CD14-positive monocyte (primary cell): ENCODE data around the gene TCF4. TPM values are rescaled to one million over a fixed set of nuclear protein-coding genes. Genes with fewer than 3 reads are reported as not detected.

ENCODE experiments used
- DNase-seq, 3 donors: peaks; one replicate each; pipeline ENCODE4 v3.0.0-alpha.2; 2011 to 2022
- H2AFZ ChIP-seq: 2 replicates; pipeline ENCODE4 v1.6.0; 2012; ENCODE audit warnings: mild to moderate bottlenecking, low read depth, low read length, inconsistent platforms; ENCODE audit not compliant: insufficient read depth, poor library complexity, severe bottlenecking
- H3K27ac ChIP-seq, 2 donors: 1 replicate in 1 of 2; 2 replicates in 1 of 2; pipeline ENCODE4 v1.5.1; 2012 to 2013; ENCODE audit warnings: low read length in 2 of 2, control low read depth in 1 of 2, inconsistent platforms in 1 of 2, low read depth in 1 of 2, mild to moderate bottlenecking in 1 of 2
- H3K27me3 ChIP-seq, 2 donors: one replicate each; pipeline versions ENCODE4 v1.6.0 to v1.6.1; 2011 to 2013; ENCODE audit warnings: low read length in 2 of 2; ENCODE audit not compliant: control insufficient read depth in 2 of 2, insufficient read depth in 2 of 2
- H3K36me3 ChIP-seq, 2 donors: replicated peaks in 1 of 2; 1 replicate in 1 of 2; 2 replicates in 1 of 2; pipeline versions ENCODE4 v1.5.1 to v1.6.1; 2012 to 2013; ENCODE audit warnings: low read length in 2 of 2, control low read depth in 1 of 2, inconsistent platforms in 1 of 2, mild to moderate bottlenecking in 1 of 2; ENCODE audit not compliant: insufficient read depth in 2 of 2, control insufficient read depth in 1 of 2
- H3K4me1 ChIP-seq, 2 donors: 1 replicate in 1 of 2; 2 replicates in 1 of 2; pipeline versions ENCODE4 v1.5.1 to v1.6.1; 2012 to 2013; ENCODE audit warnings: low read length in 2 of 2, control low read depth in 1 of 2, inconsistent platforms in 1 of 2, mild to moderate bottlenecking in 1 of 2, moderate library complexity in 1 of 2; ENCODE audit not compliant: insufficient read depth in 2 of 2, control insufficient read depth in 1 of 2
- H3K4me2 ChIP-seq: replicated peaks from 2 replicates; pipeline ENCODE3; 2012; ENCODE audit warnings: low read length, moderate library complexity, mild to moderate bottlenecking; ENCODE audit not compliant: poor library complexity, severe bottlenecking; ENCODE audit errors: extremely low read depth
- H3K4me3 ChIP-seq, 3 experiments: fragments of 200-600 bp in 1 of 3; sonication (generic) in 1 of 3; replicated peaks in 1 of 3; 1 replicate in 2 of 3; 2 replicates in 1 of 3; pipeline ENCODE4 v1.5.1; 2011 to 2013; ENCODE audit warnings: low read length in 3 of 3, mild to moderate bottlenecking in 3 of 3, control low read depth in 2 of 3, low read depth in 2 of 3, inconsistent platforms in 1 of 3, moderate library complexity in 1 of 3
- H3K79me2 ChIP-seq: 2 replicates; pipeline ENCODE4 v1.6.0; 2012; ENCODE audit warnings: mild to moderate bottlenecking, control low read depth, inconsistent platforms, low read length, moderate library complexity; ENCODE audit not compliant: insufficient read depth
- H3K9ac ChIP-seq: 2 replicates; pipeline ENCODE4 v1.6.0; 2017; ENCODE audit warnings: low read length, mild to moderate bottlenecking; ENCODE audit not compliant: insufficient read depth, poor library complexity, severe bottlenecking
- H3K9me3 ChIP-seq, 2 donors: replicated peaks in 1 of 2; 1 replicate in 1 of 2; 2 replicates in 1 of 2; pipeline versions ENCODE4 v1.5.1 to v1.6.1; 2012 to 2013; ENCODE audit warnings: low read length in 2 of 2, control low read depth in 1 of 2; ENCODE audit not compliant: control insufficient read depth in 1 of 2, insufficient read depth in 1 of 2
- H4K20me1 ChIP-seq: 2 replicates; pipeline ENCODE4 v1.6.0; 2012; ENCODE audit warnings: mild to moderate bottlenecking, low read length, control low read depth, moderate library complexity; ENCODE audit not compliant: insufficient read depth
- H3K27ac Mint-ChIP-seq, 7 donors: one replicate each; pipeline ENCODE4 v1.8.0; 2020; ENCODE audit warnings: mild to moderate bottlenecking in 7 of 7, mixed read lengths in 7 of 7, moderate library complexity in 6 of 7, inconsistent platforms in 2 of 7
- H3K27me3 Mint-ChIP-seq, 3 donors: one replicate each; pipeline ENCODE4 v1.8.0; 2021 to 2022; ENCODE audit warnings: low read depth in 3 of 3, mild to moderate bottlenecking in 3 of 3, mixed read lengths in 3 of 3, moderate library complexity in 3 of 3, inconsistent platforms in 1 of 3
- H3K36me3 Mint-ChIP-seq, 2 donors: one replicate each; pipeline ENCODE4 v1.8.0; 2020; ENCODE audit warnings: mixed read lengths in 2 of 2, inconsistent platforms in 1 of 2, mild to moderate bottlenecking in 1 of 2
- H3K4me1 Mint-ChIP-seq: one replicate; pipeline ENCODE4 v1.8.0; 2020; ENCODE audit warnings: mild to moderate bottlenecking, mixed read lengths
- H3K4me3 Mint-ChIP-seq, 2 donors: one replicate each; pipeline ENCODE4 v1.8.0; 2020; ENCODE audit warnings: mild to moderate bottlenecking in 2 of 2, mixed read lengths in 2 of 2, moderate library complexity in 1 of 2
- H3K9me3 Mint-ChIP-seq, 7 donors: one replicate each; pipeline ENCODE4 v1.8.0; 2020 to 2022; ENCODE audit warnings: mixed read lengths in 7 of 7, mild to moderate bottlenecking in 6 of 7, moderate library complexity in 6 of 7, inconsistent platforms in 2 of 7
- WGBS: methylation state at CpG from one replicate; pipeline ENCODE4 v1.1.5; 2013; ENCODE audit warnings: missing lambda C conversion rate; ENCODE audit not compliant: insufficient coverage; 5-methylcytosine and 5-hydroxymethylcytosine counted together
- intact Hi-C, 2 donors: fragments of 100-400 bp; cut with micrococcal nuclease; formaldehyde crosslinking; loops; one replicate each; pipeline versions ENCODE4 v1.15.0 to v1.15.1; 2023
- polyA plus RNA-seq, 3 donors: library from polyadenylated mRNA; depleted of rRNA in 1 of 3; unstranded in 2 of 3; stranded (reverse) in 1 of 3; fragments of 300-500 nt in 2 of 3; fragments of >200 nt in 1 of 3; fragmentation: Illumina TruSeq in 2 of 3; gene quantifications; 1 replicate in 2 of 3; 2 replicates in 1 of 3; pipeline ENCODE4 v1.2.3, GENCODE V29; 2012 to 2021
- TF ChIP-seq, protein P1 (sequence below): fragments of 200-600 bp; IDR thresholded peaks from one replicate; pipeline ENCODE4 v1.8.0; 2022; ENCODE audit warnings: antibody characterized with exemption, mild to moderate bottlenecking

TCF4 gene
- polyA plus RNA-seq, 3 donors: 5.9 to 12.9 (median 10.7) TPM

DNA sequence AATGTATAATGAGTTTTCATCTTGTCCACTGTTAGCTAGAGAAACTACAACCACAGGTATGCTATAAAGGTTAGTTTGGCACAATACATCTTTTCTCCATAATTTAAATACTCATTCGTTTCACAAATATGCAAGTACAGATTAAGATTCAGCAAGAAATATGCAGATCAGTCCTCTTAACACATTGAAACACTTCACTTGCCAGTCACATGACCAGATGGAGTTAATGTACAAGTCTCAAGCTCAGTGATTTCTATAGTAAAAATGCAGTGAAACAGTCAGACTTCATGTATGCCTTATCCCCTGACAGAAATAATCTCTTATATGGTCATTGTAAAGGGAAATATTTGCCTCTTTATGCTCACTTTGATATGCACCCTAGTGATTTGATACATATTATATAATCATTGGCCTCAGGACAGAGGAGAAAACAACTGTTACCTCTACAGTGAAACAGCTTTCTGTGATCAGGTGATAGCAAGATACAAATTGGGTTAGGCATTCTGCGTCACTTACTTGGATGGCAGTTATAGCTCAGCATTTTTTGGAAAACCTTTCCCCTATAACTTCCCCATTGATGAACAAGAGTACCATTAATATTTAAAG, 104.6 kb downstream of the TCF4 start:
- Mint-ChIP-seq H3K27me3 (peaks cover 0 to 4% (median 0%) of the 10 kb centered on the region in 3 donors), H3K27ac (no peak overlapping the region)
- intact Hi-C loops: no loop called here

DNA sequence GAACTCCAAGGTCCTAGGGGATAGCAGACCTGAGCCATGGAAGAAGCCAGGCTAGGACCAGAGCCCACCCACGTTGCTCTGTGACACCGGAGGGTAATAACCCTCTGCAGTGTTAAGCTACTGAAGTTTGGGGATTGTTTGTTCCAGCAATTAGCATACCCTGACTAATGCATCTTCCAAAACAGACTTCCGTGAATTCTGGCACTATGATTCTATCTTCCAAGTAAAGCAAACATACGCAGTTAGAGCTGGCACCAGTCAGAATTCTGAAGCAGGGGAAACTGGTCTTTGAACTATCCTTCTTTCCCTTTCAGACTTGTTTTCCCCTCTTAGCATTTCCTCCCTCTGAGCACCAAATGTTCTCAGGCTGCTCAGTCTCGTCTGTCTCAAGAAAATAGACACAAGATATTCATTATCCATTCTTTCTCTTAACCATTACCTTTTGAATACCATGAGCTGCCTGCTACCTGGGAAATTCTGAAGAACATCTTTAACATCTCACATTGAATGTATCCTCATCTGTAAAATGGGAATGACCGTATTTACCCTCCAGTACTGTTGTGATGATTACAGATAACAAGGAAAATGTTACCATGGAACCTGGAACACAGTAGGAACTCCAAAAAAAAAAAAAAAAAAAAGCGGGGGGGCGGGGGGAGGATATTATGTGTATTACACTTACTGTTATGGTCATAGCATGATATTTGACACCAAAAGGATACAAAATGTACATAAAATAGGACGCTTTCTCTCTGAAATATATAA, 108.2 kb downstream of the TCF4 start:
- H3K4me1 Mint-ChIP-seq: peaks cover 14% of the 10 kb centered on the region
- 100% methylated on average over 5 of the region's 9 CpGs for WGBS
- no peaks in the 10 kb centered on the region for H3K36me3 ChIP-seq

More for the DNA sequence above, 104.6 kb downstream of the TCF4 start:
- no peak overlapping the region for H3K4me3 Mint-ChIP-seq
- H3K4me1 Mint-ChIP-seq: peaks cover 3% of the 10 kb centered on the region
- no CpG with 5 or more reads among the region's 2 CpGs for WGBS
- H3K9ac ChIP-seq: no peak overlapping the region
- H3K9me3 Mint-ChIP-seq: no peaks in the 10 kb centered on the region
- no peaks in the 10 kb centered on the region for H3K4me1 ChIP-seq
- H3K36me3 Mint-ChIP-seq: no peaks in the 10 kb centered on the region
- H4K20me1 ChIP-seq: no peaks in the 10 kb centered on the region
- H3K9me3 ChIP-seq: no peaks in the 10 kb centered on the region
- no peak overlapping the region for H2AFZ ChIP-seq
- no peaks in the 10 kb centered on the region for H3K79me2 ChIP-seq
- no peak overlapping the region for H3K4me3 ChIP-seq
- no peak for DNase-seq
- no peaks in the 10 kb centered on the region for H3K36me3 ChIP-seq
- no peak overlapping the region for H3K4me2 ChIP-seq
- no peaks in the 10 kb centered on the region for H3K27me3 ChIP-seq
- H3K27ac ChIP-seq: no peak overlapping the region
- TF ChIP-seq, protein P1, sequence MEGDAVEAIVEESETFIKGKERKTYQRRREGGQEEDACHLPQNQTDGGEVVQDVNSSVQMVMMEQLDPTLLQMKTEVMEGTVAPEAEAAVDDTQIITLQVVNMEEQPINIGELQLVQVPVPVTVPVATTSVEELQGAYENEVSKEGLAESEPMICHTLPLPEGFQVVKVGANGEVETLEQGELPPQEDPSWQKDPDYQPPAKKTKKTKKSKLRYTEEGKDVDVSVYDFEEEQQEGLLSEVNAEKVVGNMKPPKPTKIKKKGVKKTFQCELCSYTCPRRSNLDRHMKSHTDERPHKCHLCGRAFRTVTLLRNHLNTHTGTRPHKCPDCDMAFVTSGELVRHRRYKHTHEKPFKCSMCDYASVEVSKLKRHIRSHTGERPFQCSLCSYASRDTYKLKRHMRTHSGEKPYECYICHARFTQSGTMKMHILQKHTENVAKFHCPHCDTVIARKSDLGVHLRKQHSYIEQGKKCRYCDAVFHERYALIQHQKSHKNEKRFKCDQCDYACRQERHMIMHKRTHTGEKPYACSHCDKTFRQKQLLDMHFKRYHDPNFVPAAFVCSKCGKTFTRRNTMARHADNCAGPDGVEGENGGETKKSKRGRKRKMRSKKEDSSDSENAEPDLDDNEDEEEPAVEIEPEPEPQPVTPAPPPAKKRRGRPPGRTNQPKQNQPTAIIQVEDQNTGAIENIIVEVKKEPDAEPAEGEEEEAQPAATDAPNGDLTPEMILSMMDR: no peak

More for the DNA sequence above, 108.2 kb downstream of the TCF4 start:
- Mint-ChIP-seq H3K36me3 (no peaks in the 10 kb centered on the region), H3K4me3 (no peak overlapping the region), H3K9me3 (no peaks in the 10 kb centered on the region), H3K27me3 (peaks cover 0 to 4% (median 0%) of the 10 kb centered on the region in 3 donors), H3K27ac (no peak overlapping the region)
- no peaks in the 10 kb centered on the region for H3K9me3 ChIP-seq
- no peak overlapping the region for H3K4me2 ChIP-seq
- H4K20me1 ChIP-seq: no peaks in the 10 kb centered on the region
- no peak overlapping the region for H3K4me3 ChIP-seq
- H2AFZ ChIP-seq: no peak overlapping the region
- H3K79me2 ChIP-seq: no peaks in the 10 kb centered on the region
- no peak overlapping the region for H3K27ac ChIP-seq
- intact Hi-C loops: no loop called here
- no peak overlapping the region for H3K9ac ChIP-seq
- DNase-seq: no peak
- peaks cover 6 to 17% of the 10 kb centered on the region in 2 donors for H3K4me1 ChIP-seq
- no peaks in the 10 kb centered on the region for H3K27me3 ChIP-seq
- TF ChIP-seq, protein P1: no peak
